GM18873 (cell line): ENCODE data around the gene EIF5.

Source experiments
- ATAC-seq: cut with Tn5 transposase; IDR thresholded peaks from one replicate; pipeline ENCODE4 v1.9.1; 2021; ENCODE audit warnings: mild to moderate bottlenecking, moderate library complexity, moderate number of reproducible peaks; ENCODE audit not compliant: unreplicated experiment, low FRiP score

Gene EIF5

DNA sequence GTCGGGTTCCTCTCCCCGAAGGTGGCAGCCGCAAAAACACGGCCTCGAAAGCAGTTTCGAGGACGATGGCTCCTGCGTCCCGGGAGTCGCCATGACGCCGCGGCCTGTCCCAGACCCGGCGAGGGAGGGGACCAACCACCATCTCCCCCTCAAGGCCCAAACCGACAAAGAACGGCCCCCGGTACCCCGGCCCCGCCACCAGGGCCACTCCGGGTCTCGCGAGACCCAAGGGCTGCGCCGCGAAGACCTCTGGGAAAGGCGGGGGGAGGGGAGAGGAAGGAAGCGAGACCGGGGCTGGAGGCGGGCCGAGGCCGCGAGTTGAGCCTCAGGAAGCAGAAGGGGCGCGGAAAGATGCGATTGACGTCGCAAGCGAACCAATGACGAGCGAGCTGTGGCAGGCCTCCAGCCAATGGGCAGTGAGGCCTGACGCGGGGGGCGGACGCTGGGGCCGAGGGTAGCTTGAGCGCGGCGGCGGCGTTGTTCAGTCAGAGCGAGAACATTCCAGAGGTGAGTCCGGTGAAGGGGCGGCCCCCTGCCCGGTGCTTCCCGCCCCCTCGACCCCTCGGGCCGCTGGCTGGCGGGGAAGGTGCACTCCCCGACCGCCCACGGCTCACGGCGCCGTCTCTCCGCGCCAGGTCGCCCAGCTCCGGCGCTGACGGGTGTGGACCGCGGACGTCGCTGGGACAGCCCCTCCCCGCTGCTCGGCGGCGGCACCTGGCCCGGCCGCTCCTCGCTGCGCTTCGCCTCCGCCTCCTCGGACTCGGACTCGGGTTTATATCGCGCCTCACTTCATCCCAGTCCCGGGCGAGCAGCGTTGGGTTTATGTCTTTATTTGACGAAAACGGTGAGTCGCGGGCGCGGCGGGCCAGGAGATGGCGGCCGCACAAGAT, at the start of gene EIF5:
Gene EIF5, plus strand, starts transcription at position 484 of the 890 bp plus-strand sequence. CDS start 1,624 bp downstream, outside the sequence.
- peak; percentile 93 for ATAC-seq

GRCh38 chr14:103284574-103285467, 49.2 kb upstream of the EIF5 start:
- ATAC-seq = no peak

DNA sequence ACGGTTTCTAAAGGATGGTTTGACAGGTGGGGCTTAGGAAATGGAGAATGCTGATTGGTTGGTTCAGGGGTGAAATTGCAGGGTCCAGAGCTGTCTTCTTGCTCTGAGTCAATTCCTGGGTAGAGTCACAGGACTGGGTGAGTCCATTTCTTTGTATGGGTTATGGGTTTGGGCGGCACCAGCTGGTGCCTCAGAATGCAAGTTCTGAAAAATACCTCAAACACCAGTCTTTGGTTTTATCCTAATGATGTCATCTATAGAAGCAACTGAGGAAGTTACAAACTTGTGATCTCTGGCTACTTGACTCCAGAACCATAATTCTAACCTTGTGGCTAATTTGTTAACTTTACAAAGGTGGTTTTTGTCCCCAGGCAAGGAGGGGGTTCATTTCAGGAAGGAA, 47.6 kb upstream of the EIF5 start:
- ATAC-seq = no peak

- no peak for ATAC-seq
Observed at GRCh38 chr14:103286968-103287850, 46.8 kb upstream of the EIF5 start.

- no peak for ATAC-seq
Observed at GRCh38 chr14:103288076-103288766, 45.8 kb upstream of the EIF5 start.

GRCh38 chr14:103290056-103290455, 44.0 kb upstream of the EIF5 start:
- no peak for ATAC-seq

- no peak for ATAC-seq
Observed at GRCh38 chr14:103290494-103290893, 43.5 kb upstream of the EIF5 start.

DNA sequence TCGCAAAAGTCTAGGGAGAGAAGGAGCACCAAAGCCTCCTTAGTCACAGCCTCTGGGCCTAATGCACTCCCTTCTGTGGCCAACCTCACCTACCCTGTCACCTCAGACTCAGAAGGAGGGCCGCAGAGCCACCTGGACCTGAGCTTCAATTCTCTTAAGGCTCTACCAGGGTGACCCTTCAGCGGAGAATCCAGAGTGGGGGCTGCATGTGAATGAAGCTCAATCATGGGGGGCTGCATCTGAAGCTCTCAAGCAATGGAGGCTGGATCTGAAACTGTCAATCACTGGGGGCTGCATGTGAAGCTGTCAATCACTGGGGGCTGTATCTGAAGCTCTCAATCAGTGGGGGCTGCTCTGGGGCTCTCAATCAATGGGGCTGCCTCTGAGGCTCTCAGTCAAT, 43.1 kb upstream of the EIF5 start:
- ATAC-seq = no peak

DNA sequence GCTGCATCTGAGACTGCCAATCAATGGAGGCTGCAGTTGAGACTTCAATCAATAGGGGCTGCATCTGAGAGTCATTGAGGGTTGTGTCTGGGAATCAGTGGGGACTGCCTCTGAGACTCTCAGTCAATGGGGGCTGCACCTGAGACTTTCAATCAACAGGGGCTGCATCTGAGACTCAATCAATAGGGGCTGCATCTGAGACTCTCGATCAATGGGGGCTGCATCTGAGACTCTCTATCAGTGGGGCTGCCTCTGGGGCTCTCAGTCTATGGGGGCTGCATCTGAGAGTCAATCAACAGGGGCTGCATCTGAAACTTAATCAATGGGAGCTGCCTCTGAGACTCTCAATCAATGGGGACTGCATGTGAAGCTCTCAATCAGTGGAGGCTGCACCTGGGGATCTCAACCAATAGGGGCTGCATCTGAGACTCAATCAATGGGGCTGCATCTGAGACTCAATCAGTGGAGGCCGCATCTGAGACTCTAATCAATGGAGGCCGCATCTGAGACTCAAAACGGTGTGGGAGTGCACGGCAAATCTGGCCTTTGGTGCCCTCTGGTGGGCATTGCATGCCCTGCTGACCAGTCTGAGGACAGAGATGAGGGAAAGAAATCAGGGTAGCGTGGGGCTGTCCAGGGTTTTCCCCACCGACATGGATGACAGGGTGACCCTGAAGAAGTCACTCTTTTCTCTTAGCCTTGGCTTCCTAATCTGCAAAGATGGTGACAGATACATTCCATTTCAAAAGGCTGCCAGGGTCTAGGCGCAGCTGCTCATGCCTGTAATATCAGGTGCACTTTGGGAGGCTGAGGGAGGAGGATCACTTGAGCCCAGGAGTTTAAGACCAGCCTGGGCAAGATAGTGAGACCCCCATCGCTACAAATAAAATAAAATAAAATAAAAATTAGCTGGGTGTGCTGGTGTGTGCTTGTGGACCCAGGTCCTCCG, 41.3 kb upstream of the EIF5 start:
- no peak for ATAC-seq

DNA sequence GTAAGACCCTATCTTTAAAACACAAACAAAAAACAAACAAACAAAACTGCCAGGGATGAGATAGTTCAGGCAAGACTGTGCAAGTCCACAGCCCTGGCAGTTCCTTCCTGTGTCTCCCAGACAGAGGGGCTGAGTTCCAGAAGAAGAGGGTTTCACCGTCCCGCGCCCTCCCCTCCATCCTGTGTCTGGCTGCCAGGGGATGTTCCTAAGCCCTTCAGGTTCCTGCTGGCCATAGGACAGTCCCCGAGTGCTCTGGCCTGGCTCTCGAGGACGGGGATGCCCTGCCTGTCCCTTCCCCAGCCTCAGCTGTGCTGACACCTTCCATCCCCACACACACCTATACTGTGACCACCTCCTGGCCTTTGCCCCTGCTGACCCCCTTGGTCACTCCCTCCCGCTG, 40.6 kb upstream of the EIF5 start:
- no peak for ATAC-seq

GRCh38 chr14:103294091-103294490, 39.9 kb upstream of the EIF5 start:
- no peak for ATAC-seq

DNA sequence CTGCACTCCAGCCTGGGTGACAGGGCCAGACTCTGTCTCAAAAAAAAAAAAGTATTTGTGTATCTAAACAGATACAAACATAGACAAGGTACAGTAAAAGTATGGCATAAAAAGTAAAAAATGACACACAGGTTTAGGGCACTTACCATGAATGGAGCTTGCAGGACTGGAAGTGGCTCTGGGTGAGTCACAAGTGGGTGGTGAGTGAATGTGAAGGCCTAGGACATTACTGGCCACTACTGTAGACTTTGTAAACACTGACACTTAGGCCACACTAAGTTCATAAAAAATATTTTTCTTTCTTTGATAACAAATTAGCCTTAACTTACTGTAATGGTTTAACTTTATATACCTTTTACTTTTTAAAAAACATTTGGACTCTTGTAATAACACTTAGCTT, 38.0 kb upstream of the EIF5 start:
- ATAC-seq = no peak

- ATAC-seq = no peak
Observed at GRCh38 chr14:103296987-103297386, 37.0 kb upstream of the EIF5 start.

GRCh38 chr14:103298620-103299019, 35.4 kb upstream of the EIF5 start:
- ATAC-seq = no peak

- ATAC-seq = no peak
Observed at GRCh38 chr14:103301512-103302354, 32.3 kb upstream of the EIF5 start.

- no peak for ATAC-seq
Observed at GRCh38 chr14:103302966-103303365, 31.1 kb upstream of the EIF5 start.

DNA sequence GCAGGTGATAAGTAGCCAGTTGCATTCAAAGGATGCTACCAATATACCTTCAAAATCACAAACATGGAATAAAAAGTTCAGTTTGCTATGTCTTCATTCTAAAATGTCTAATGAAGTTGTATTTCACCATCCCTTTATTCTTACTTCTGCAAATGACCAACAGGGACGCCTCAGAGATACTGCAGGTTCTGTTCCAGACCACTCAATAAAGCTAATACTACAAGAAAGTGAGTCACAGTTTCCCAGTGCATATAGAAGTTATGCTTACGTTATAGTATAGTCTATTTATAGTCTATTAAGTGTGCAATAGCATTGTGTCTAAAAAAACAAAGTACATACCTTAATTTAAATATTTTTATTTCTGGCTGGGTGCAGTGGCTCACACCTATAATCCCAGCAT, 29.3 kb upstream of the EIF5 start:
- ATAC-seq = no peak
